Activated CD8-positive, alpha-beta T cell treated with anti-CD3 and anti-CD28 coated beads for 36 hours (primary cell): ENCODE data around the gene KRT86. TPM values are rescaled to one million over a fixed set of nuclear protein-coding genes. Genes with fewer than 3 reads are reported as not detected.

ENCODE experiments used
- ATAC-seq: fragments of 200-7000 bp; cut with Tn5 transposase; one replicate; pipeline ENCODE4 v1.10.0; 2021; ENCODE audit warnings: mild to moderate bottlenecking, moderate library complexity
- CTCF ChIA-PET: fragments of 350-600 bp; sonication (Branson Sonifier 250); formaldehyde crosslinking; loops from one replicate; lab custom pipeline; 2021; ENCODE audit warnings: antibody characterized with exemption; lab: Charles Lee
- POLR2A ChIA-PET: fragments of 350-600 bp; sonication (Branson Sonifier 250); formaldehyde crosslinking; loops from one replicate; lab custom pipeline; 2021; ENCODE audit warnings: antibody characterized with exemption; lab: Charles Lee
- DNase-seq: peaks from one replicate; pipeline ENCODE4 v3.0.0-alpha.2; 2020
- H3K27ac Mint-ChIP-seq: one replicate; pipeline ENCODE4 v1.8.0; 2021; ENCODE audit warnings: mild to moderate bottlenecking, mixed read lengths
- H3K27me3 Mint-ChIP-seq: one replicate; pipeline ENCODE4 v1.8.0; 2021; ENCODE audit warnings: mixed read lengths
- H3K36me3 Mint-ChIP-seq: one replicate; pipeline ENCODE4 v1.8.0; 2021; ENCODE audit warnings: low read depth, mixed read lengths
- H3K4me1 Mint-ChIP-seq: one replicate; pipeline ENCODE4 v1.8.0; 2021; ENCODE audit warnings: low read depth, mixed read lengths
- H3K4me3 Mint-ChIP-seq: one replicate; pipeline ENCODE4 v1.8.0; 2021; ENCODE audit warnings: mild to moderate bottlenecking, moderate library complexity, mixed read lengths
- H3K9me3 Mint-ChIP-seq: one replicate; pipeline ENCODE4 v1.8.0; 2021; ENCODE audit warnings: mixed read lengths
- CTCF ChIP-seq: fragments of 200-600 bp; IDR thresholded peaks from one replicate; pipeline ENCODE4 v1.8.0; 2022; ENCODE audit warnings: antibody characterized with exemption, mild to moderate bottlenecking
- intact Hi-C: fragments of 100-400 bp; cut with micrococcal nuclease; formaldehyde crosslinking; loops from one replicate; pipeline ENCODE4 v1.10.0; 2022
- total RNA-seq, 2 experiments: library from RNA; stranded (reverse); gene quantifications; one replicate each; pipeline ENCODE4 v1.2.3, GENCODE V29; 2021

KRT86 gene
- total RNA-seq, 2 experiments from 2014 or later, result not detected

GRCh38 chr12:52259657-52260243 is 14.7 kb upstream of the KRT86 start:
- peaks cover 58% of the 10 kb centered on the region for H3K27me3 Mint-ChIP-seq
- DNase-seq (no peak), ATAC-seq (no peak)
- intact Hi-C loops, result no loop called here
- ChIA-PET CTCF (interaction anchor here (0.9 to 2.4 kb wide), 2 partner anchors 18 to 19 kb away, joined by 3 to 12 read pairs; no protein-coding TSS in a partner anchor), POLR2A (no interaction called here)
- no peak overlapping the region for H3K4me3 Mint-ChIP-seq
- H3K9me3 Mint-ChIP-seq, result no peaks in the 10 kb centered on the region
- no peaks in the 10 kb centered on the region for H3K36me3 Mint-ChIP-seq
- no peak for TF ChIP-seq CTCF
- H3K4me1 Mint-ChIP-seq, result peaks cover 7% of the 10 kb centered on the region
- H3K27ac Mint-ChIP-seq, result no peak overlapping the region

- no peak for DNase-seq
- CTCF ChIA-PET, result interaction anchor here (2.4 kb wide), 1 partner anchor 18 kb away, joined by 12 read pairs; no protein-coding TSS in a partner anchor
- H3K27me3 Mint-ChIP-seq, result peaks cover 53% of the 10 kb centered on the region
- H3K27ac Mint-ChIP-seq, result no peak overlapping the region
- POLR2A ChIA-PET, result no interaction called here
- no peak overlapping the region for H3K4me3 Mint-ChIP-seq
- ATAC-seq, result no peak
- H3K36me3 Mint-ChIP-seq, result no peaks in the 10 kb centered on the region
- peaks cover 7% of the 10 kb centered on the region for H3K4me1 Mint-ChIP-seq
- no peaks in the 10 kb centered on the region for H3K9me3 Mint-ChIP-seq
- intact Hi-C loops, result no loop called here
- no peak for TF ChIP-seq CTCF
Observed at GRCh38 chr12:52260361-52261207, 13.9 kb upstream of the KRT86 start.

GRCh38 chr12:52261208-52261484 is 13.3 kb upstream of the KRT86 start:
- Mint-ChIP-seq H3K9me3 (no peaks in the 10 kb centered on the region), H3K36me3 (no peaks in the 10 kb centered on the region), H3K4me1 (peaks cover 7% of the 10 kb centered on the region), H3K4me3 (no peak overlapping the region), H3K27me3 (peaks cover 47% of the 10 kb centered on the region), H3K27ac (no peak overlapping the region)
- DNase-seq (no peak), ATAC-seq (no peak)
- TF ChIP-seq CTCF, result no peak
- ChIA-PET CTCF (no interaction called here), POLR2A (no interaction called here)
- intact Hi-C loops, result no loop called here

- Mint-ChIP-seq H3K4me3 (no peak overlapping the region), H3K36me3 (no peaks in the 10 kb centered on the region), H3K27me3 (peaks cover 37% of the 10 kb centered on the region), H3K9me3 (no peaks in the 10 kb centered on the region), H3K27ac (no peak overlapping the region), H3K4me1 (peaks cover 7% of the 10 kb centered on the region)
- ATAC-seq (no peak), DNase-seq (no peak)
- ChIA-PET POLR2A (no interaction called here), CTCF (interaction anchor here (9.2 kb wide), 1 partner anchor 17 kb away, joined by 69 read pairs; no protein-coding TSS in a partner anchor)
- intact Hi-C loops, result no loop called here
- no peak for TF ChIP-seq CTCF
Observed at GRCh38 chr12:52262286-52262685, 12.2 kb upstream of the KRT86 start.
